HG03139 (cell line): Measurements from ENCODE around the gene INSYN1.
"Not testable (repeated sequence)": the region's sequence is repeated elsewhere in the genome, so short reads cannot be mapped to it uniquely, and the experiment has no call there.

ENCODE experiments used
- ATAC-seq: cut with Tn5 transposase; IDR thresholded peaks from one replicate; pipeline ENCODE4 v1.9.1; 2021; ENCODE audit not compliant: unreplicated experiment

INSYN1 gene

DNA sequence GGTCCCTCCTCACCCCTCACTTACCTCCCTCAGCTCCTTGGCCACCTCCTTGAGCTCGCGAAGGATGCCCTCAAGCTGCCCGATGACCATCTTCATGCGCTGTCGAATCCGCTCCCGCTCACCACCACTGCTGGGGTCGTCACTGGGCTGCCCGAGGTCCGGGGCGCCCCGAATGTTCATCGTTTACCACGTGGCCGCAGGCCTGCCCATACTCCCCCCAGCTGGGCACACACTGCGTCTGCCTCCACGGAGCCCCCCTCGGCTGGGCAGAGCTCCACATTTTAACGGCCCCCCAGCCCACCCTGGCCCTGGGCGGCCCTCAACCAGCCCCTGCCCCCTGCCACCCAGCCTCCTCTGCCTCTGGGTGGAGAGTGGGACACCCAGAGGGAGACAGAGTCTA lies 2.2 kb downstream of the INSYN1 start:
- no peak for ATAC-seq

DNA sequence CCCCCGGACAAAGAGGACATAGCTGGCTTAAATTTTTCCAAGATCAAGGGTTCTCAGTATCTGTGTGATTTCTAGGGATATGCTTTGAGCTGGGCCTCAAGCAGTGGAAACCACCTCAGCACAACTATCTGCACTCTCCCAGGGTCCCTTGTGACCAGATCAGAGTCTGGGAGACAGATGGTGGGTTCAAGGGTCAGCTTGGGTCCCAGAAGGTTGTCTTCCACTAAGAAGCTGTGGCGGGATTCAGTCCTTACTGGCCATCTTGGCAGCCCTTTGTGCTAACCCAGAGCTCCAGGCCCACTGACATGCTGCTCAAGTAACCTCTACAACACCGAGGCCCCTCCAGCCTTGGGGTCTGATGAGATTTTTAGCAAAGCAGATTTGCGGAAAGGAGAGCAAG lies 2.7 kb downstream of the INSYN1 start:
- no peak for ATAC-seq

DNA sequence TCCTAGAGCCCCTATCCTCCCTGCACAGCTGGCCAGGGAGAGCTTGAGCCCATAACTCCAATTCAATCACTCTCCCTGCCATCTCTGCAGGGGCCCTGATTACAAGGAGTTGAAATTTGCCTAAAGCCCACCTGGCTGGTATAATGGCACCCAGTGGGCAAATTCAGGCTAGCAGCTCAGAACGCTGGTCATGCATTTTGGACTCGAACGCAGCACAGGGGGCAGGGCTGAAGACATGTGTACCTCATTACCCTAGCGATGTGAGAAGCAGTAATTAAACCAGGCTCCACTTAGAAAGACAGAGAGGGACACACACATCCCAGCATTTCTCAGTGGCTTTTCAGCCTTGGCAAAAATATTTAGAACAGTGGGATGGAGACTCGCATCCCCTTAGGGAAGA lies 3.2 kb downstream of the INSYN1 start:
- no peak for ATAC-seq

DNA sequence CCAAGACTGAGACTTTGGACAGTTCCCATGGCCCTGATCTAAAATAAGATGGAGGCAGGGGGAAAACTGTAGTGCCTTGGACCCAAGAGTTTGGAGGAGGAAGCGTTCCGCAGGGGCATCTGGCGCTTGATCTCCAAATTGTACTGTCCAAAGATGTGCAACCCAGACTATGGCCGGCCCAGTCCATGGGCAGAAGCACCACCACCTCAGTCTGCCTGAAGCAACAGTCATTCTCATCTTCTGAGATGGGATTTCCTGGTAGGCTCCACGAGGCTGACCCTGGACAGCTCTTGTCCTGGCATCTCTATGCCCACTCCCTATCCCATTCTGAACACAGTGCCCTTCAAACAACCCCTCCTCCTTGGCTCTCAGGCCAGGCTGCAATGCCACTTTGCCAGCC lies 3.6 kb downstream of the INSYN1 start:
- no peak for ATAC-seq

DNA sequence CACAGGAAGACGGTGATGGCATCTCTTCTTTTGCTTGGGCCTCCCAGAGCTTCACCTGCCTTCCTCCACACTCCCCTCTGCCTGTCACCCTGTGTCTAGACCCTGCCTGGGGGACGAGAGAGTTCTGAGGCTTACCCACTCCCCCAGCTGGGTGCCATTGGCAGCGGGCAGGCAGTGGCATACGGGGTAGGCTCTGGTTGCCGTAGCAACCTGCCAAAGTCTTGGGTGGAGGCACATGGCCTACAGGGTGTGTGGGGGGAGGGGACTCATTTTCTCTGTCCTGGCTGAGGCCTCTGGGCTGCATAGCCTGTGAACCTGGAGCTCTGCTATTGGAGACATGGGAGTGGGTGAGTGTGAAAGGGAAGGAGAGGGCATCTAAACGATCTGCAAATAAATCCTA lies 4.4 kb downstream of the INSYN1 start:
- ATAC-seq = no peak

DNA sequence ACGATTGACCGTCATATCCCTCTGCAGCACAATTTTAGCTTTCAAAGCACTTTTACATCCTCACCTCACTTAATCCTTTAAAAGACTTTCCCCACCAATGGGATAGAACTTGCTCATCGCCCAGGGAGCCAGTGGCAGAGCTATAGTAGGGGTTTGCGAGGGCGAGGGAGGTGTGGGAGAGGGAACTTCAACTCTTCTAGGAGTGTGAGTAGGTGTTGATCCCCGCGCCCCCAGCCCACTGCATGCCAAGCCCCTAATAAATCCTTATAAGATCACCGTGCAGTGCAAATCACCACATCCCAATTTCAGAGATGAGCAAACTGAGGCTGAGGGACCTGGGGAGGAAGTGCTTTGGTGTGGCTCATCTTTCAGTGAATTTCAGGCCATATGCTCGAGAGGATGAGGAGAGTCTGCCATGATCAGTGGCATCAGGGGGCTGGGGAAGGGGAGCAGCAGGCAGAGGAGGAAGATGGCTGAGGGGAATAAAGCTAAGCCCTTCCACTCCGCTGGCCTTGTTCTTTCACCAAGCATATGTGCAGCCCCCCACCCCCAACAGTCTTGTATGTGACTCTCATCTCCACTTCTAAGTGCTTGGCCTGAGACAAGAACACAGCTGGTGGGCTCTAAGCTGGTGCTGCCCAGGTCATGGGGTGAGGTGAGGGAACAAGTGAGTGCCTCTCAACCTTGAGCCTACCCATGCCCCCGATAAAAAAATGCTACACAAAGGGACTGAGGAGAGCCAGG lies 5.1 kb downstream of the INSYN1 start:
- ATAC-seq = no peak

DNA sequence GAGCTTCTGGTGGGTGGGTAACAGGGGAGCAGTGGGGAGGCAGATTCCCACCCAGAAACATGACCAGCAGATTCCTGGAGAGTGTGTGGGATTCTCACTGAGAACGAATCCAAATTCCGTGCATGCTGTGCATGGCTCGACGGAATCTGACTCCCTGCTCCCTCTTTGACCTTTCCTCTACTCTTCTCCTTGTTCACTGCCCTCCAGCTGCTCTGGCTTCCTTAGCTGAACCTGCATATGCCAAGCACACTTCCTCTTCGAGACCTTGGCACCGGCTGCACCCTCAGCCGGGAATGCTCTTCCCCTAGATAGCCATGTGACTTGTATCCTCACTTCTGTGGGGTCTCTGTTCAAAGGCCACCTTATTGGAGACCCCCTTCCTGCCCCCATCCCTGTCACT lies 6.3 kb downstream of the INSYN1 start:
- ATAC-seq = no peak

DNA sequence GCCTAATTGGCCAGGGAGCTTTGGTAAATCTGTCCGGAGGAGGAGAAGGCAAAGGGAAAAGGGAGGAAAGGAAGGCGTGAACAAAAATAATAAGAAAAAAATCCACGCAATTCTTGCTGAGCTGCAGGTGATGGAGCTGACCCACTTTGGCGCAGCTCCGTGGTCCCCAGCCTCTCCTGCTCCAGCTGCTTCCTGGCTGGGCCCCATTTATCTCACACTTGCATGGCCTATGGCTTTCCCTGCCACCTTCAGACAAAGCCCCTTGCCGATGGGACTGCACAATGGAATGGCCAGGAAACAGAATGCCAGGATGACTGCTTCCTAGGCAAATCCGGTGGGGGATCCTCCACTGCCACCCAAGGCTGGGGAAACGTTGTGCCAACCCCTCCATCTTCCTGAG lies 6.9 kb downstream of the INSYN1 start:
- ATAC-seq = no peak

DNA sequence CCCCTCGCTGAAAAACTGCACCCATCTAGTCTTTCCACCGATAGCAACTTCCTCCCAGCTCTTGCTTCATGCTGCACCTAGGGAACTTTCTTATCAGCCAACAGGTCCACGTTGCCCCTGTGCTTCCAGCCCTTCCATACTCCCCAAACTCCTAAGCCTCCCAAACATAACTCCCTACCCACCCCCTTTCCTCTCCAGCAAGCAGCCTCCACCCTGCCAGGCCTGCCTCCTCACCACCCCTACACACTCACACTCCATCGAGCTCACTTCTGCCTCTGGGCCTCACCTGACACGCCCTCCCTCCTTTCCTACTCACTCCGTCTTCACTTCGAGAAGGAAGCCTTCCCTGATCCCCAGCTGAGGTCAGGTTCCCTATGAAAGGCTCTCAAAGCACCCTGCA lies 8.1 kb downstream of the INSYN1 start:
- ATAC-seq = no peak

DNA sequence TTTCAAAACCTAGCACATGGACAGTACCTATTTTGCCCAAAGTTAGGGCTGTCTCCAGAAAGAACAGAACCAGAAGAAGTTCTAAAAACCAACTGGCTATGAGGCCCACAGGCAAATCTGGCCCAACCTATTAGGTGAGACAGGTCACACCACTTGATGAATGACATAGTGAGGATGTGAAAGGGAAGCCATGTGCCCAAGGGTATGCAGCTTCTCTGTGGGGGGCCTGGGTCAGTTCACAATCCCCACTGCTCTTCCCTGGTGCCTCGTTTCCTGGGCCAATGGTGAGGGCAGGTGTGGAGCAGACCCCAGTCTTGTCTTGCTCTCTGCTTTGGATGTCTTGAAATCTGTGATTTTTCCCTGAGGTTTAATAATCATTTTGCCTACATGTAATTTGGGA lies 8.9 kb downstream of the INSYN1 start:
- no peak for ATAC-seq

DNA sequence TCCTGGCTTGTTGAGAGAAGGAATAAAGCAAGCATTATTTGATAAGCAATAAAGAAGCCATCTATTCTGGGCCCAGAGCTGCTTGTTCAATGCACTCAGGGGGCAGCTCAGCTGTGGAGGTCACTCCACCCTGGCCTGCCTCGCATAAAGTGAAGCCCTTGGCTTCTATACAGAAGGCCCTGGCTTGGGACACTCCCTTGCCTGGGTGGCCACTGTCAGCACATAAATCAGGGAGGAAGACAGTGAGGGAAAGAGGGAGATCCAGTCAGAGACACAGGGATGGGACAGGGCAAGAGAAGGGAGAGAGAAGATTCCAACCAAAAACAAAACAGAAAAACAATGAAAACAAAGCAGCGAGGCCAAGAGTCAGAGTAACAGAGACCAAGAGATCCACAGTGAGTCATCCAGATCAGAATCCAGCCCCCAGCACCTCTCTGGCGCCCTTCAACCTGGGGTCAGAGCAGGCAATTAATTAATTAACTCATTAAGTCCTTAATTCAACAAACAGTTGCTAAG lies 11.8 kb downstream of the INSYN1 start:
- no peak for ATAC-seq

DNA sequence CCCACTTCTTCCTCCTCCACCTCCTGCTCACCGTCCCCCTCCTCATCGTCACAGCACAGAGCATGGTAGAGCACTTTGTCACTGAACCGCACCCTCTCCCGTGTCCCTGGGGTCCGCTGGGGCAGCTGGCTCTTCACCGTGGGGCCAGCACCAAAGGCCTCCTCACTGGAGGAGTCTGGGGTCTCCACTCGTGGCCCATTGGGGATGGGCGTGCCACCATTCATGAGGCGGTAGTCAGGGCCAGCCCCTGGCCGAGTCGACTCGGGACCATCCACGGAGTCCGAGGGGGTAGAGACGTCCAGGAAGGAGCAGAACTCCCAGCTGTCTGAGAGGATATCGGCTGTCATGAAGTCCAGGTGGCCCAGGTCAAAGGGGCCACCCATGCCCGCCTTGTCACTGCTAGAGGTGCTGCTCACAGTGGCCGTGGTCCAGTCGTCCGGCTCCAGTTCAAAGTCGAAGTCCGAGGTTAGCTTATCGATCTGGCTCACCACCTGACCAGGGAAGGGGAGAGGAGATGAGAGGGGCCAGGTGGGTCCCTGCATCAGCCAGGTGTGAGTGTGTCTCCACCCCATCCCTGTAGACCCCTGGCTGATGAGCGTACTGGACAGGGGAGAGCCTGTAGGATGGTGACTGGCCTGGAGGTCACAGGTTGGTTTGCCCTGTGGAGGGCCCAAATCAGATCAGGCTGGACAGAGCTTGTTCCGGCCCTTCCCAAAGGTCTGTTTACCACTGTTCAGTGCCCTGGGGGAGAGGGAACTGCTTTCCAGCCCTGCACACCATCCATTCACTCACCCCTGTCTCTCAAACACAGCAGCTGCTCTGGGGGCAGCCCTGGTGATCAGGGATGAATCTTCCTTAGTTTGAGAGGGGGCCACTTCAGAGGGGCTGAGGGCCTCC lies 12.8 kb downstream of the INSYN1 start:
- no peak for ATAC-seq

DNA sequence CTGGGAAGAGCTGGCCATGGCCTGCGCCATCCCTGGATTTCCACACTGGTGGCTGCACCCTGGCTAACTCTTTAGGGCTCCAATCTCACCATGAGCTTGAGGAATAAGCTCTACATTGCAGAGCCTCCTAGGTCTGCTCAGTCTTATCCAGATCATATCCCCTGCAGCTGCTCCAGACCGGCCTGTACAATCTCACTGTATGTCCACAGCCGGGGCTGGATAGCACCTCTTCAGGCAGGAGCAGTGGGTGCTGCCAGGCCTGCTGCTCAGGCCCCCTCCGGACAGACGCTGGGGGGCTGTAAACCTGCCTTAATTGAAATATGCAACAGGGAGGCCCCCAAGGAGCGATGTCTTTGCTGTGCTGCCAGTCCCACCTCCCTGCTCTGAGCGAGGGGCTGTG lies 15.6 kb downstream of the INSYN1 start:
- ATAC-seq = no peak

DNA sequence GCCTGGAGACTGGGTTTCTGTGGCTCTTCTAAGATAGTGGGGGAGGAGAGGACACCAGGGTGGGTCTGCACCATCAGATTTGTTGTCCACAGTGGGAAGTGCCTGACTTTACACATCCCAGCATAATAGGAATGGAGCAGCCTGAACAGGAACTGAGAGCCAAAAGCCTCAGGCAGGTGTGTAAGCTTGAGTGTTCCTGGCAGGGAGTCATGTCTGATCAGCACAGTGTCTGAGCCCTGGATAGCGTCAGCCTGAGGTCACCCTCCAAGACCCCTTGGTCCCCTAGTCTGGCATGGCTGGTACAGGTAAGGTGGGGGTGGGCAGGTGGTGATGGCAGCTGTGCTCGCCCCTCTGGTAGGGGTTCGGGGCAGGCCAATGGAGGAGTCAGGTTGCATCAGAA lies 20.2 kb downstream of the INSYN1 start:
- ATAC-seq = no peak

DNA sequence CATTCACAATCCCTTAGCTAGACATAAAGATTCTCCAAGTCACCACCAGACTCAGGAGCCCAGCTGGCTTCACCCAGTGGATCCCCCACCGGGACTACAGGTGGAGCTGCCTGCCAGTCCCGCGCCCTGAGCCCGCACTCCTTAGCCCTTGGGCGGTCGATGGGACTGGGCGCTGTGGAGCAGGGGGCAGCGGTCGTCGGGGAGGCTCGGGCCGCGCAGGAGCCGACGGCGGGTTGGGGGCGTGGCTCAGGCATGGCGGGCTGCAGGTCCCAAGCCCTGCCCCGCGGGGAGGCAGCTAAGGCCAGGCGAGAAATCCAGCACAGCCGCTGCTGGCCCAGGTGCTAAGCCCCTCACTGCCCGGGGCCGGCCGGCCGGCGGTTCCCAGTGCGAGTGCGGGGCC lies 21.1 kb downstream of the INSYN1 start:
- ATAC-seq = not testable (repeated sequence)

DNA sequence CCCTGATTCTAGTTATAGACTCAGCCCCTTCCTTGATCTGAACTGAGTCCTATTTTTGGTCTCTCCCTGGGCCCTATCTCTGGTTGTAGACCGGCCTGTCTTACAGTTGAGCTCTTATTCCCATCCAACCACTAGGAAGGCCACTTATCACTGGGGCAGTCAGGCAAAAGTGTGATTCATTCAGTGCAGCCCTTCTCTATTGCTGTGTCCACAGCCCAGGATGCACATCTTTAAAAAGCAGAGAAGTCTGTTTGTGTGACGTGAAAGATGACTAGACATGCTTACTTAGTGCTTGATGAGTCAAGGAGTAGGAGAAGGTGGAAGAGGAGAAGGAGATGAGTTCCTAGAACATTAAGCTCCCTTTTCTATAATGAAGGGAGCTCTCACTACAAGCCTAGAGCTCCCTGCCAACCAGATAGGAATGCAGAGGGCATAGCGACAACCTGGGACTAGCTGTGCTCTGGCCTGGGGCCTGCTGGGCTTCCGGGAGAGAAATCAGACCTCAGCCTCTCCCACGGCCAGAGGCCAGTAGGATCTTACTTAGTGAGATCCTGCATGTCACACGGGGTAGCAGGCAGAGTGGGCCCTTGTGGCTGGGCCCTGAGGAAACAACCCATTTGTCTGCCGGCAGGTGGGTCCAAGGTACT lies 25.7 kb downstream of the INSYN1 start:
- no peak for ATAC-seq

DNA sequence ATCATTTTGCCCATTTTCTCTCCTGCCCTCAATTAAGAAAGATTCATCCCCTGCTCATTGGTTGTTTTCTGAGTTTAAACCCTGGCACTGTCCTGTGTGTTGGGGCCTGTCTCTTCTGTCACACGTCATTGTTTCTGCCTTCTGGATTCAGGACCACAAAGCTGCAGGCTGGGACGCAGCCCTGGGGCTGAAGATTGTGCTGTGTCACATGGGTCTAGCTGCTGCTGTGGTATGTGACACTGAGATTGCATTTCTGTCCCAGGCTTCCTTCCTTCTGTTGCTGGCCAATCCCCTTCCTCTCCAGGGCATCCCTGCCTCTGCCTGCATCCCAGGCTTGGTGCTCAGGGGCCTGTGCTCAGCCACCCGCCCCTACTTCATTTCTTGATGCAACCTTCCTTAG lies 28.9 kb downstream of the INSYN1 start:
- ATAC-seq = no peak

DNA sequence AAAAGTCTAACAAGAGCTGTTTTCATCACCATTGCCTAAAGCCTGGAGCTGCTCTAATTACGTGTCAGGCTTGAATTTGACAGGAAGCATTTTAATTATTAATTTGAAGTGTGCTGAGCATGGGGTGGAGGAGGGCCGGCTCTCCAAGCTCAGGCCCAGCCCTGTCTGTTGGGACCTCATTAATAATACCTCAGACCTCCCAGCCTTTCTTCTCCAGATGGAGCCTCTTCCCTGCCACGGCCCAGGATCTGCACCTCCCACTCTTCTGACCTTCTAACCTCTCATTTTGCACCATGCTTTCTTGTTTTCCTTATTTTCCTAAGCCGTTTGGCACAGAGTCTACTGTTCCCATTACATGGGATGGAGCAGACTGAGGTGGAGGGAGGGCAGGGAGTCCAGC lies 30.0 kb downstream of the INSYN1 start:
- ATAC-seq = no peak

DNA sequence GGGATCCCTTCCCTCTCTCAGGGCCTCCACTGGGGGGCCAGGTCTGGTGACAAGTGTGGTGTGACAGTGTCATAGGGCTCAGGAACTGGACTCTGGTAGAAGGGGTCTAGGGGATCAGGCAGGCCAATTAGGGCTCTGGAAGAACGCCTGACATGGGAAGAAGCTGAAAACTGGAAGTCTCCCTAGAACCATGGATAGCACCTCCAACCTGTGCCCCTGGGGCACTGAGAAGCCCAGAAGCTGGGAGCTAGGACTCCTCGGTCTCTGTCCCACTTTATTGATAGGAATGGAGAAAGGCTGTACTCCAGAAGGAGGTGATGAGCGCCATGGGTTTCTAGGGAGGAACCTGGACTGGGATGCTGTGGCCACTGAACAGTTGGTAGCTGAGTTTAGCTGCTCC lies 30.7 kb downstream of the INSYN1 start:
- no peak for ATAC-seq

DNA sequence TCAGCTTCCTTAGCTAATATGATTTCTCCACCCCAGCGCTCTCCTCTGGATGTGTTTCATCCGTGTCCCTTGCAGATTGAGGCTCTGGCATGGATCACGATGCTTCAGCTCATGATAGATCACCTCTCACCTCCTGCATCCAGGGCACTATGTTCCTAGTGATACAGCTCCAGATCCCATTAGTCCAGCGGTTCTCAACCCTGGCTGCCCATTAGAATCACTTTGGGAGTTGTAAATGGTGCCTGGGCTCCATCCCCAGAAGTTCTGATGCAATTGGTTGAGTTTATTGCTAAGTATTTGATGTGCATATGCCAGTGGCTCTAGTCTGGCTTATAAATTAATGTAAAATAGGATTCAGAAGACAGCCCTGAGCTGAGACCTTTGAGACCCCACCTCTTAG lies 34.5 kb downstream of the INSYN1 start:
- no peak for ATAC-seq

DNA sequence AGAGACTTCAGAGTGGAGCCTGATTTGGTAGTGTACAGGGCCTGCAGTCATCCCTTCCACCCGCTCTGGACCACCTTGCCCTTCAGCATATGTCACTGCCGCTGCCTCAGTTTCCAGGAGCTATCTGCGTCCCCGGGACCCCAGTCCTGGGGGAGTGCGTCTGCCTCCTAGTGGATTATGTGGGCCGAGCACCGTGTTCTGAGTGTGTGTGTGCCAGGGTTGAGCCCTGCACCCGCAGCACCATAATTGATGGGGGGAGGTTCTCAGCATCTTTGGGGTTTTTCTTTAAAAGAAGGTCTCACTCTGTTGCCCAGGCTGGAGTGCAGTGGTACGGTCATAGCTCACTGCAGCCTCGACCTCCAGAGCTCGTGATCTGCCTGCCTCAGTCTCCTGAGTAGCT lies 35.3 kb downstream of the INSYN1 start:
- ATAC-seq = no peak

DNA sequence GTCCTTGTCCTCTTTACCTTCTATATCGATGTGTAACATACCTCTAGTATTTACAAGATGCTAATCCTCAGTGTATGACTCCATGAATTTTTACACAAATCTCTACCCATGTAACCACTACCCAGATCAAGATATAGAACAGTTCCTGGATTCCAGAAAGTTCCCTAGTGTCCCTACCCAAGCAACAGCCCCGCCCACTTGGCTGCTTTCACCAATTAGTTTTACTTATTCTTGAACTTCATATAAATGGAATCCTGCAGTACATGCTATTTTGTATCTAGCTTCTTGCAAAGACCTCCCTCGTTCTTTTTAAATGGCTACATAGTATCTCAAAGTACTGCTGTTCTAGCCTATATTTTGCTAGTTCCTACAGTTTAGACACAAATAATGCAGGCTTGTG lies 35.9 kb downstream of the INSYN1 start:
- ATAC-seq = no peak
